HEK293 (cell line): ENCODE measurements around the gene MAP7D1.

Experiments
- CTCF ChIA-PET: fragments of 350-600 bp; formaldehyde crosslinking; extraction: SDS; loops from one replicate; lab custom pipeline; 2021; ENCODE audit warnings: antibody characterized with exemption; lab: Yijun Ruan, JAX
- POLR2A ChIA-PET: fragments of 300-600 bp; formaldehyde crosslinking; extraction: SDS; loops from one replicate; lab custom pipeline; 2020; ENCODE audit warnings: antibody characterized with exemption, inconsistent platforms; lab: Yijun Ruan, JAX
- H3K27ac ChIP-seq: fragments of 200-500 bp; sonication (Bioruptor generic); 2 replicates; pipeline ENCODE4 v1.5.1; 2014; ENCODE audit warnings: low read depth, low read length, control low read depth, inconsistent platforms; ENCODE audit errors: extremely low read depth
- H3K36me3 ChIP-seq, 2 experiments: fragments of 200-500 bp in 1 of 2; sonication (Bioruptor generic) in 1 of 2; 1 replicate in 1 of 2; 2 replicates in 1 of 2; pipeline ENCODE4 v1.5.1; 2014 to 2017; ENCODE audit warnings: inconsistent platforms in 2 of 2, low read length in 2 of 2; ENCODE audit not compliant: control insufficient read depth in 2 of 2, insufficient read depth in 1 of 2
- H3K4me1 ChIP-seq: fragments of 200-500 bp; sonication (Bioruptor generic); 2 replicates; pipeline ENCODE4 v1.5.1; 2014; ENCODE audit warnings: mild to moderate bottlenecking, low read length, inconsistent platforms; ENCODE audit not compliant: control insufficient read depth, insufficient read depth
- H3K4me3 ChIP-seq: 2 replicates; pipeline ENCODE4 v1.5.1; 2011; ENCODE audit warnings: low read depth, mild to moderate bottlenecking, control low read depth, low read length, moderate library complexity
- H3K9me3 ChIP-seq: fragments of 200-500 bp; sonication (Bioruptor generic); 2 replicates; pipeline ENCODE4 v1.5.1; 2014; ENCODE audit warnings: low read depth, low read length, inconsistent platforms; ENCODE audit not compliant: control insufficient read depth, insufficient read depth
- FEZF1 ChIP-seq: fragments of 450-650 bp; formaldehyde crosslinking; IDR thresholded peaks from 2 replicates; pipeline ENCODE4 v1.5.1; 2016; ENCODE audit warnings: missing biosample characterization, missing genetic modification characterization
- GFI1B ChIP-seq: fragments of 450-650 bp; formaldehyde crosslinking; IDR thresholded peaks from 2 replicates; pipeline ENCODE4 v1.5.1; 2016; ENCODE audit warnings: missing biosample characterization, missing genetic modification characterization
- HOXD13 ChIP-seq: sonication (generic); formaldehyde crosslinking; IDR thresholded peaks from 2 replicates; pipeline ENCODE4 v1.8.0; 2022; ENCODE audit warnings: missing genetic modification reagents, borderline replicate concordance
- KLF9 ChIP-seq: fragments of 450-650 bp; formaldehyde crosslinking; IDR thresholded peaks from 2 replicates; pipeline ENCODE4 v1.5.1; 2016; ENCODE audit warnings: missing biosample characterization, missing genetic modification characterization, low read depth
- PRDM1 ChIP-seq: fragments of 450-650 bp; formaldehyde crosslinking; IDR thresholded peaks from 2 replicates; pipeline ENCODE4; 2016; ENCODE audit warnings: missing biosample characterization, missing genetic modification characterization
- WT1 ChIP-seq: fragments of 450-650 bp; formaldehyde crosslinking; IDR thresholded peaks from 2 replicates; pipeline ENCODE4 v1.5.1; 2016; ENCODE audit warnings: missing biosample characterization, missing genetic modification characterization
- YY1 ChIP-seq: fragments of 450-650 bp; formaldehyde crosslinking; IDR thresholded peaks from 2 replicates; pipeline ENCODE4 v1.5.1; 2018; ENCODE audit warnings: missing biosample characterization, missing genetic modification characterization
- ZNF2 ChIP-seq: fragments of 450-650 bp; formaldehyde crosslinking; IDR thresholded peaks from 2 replicates; pipeline ENCODE4 v1.5.1; 2016; ENCODE audit warnings: missing biosample characterization, missing genetic modification characterization
- ZNF214 ChIP-seq: fragments of 450-650 bp; formaldehyde crosslinking; IDR thresholded peaks from 2 replicates; pipeline ENCODE4 v1.5.1; 2017; ENCODE audit warnings: missing biosample characterization, mild to moderate bottlenecking, missing genetic modification characterization, borderline replicate concordance
- ZNF350 ChIP-seq: fragments of 450-650 bp; formaldehyde crosslinking; IDR thresholded peaks from 2 replicates; pipeline ENCODE4 v1.5.0; 2017; ENCODE audit warnings: missing biosample characterization, mild to moderate bottlenecking, missing genetic modification characterization
- ZNF544 ChIP-seq: fragments of 450-650 bp; formaldehyde crosslinking; IDR thresholded peaks from 2 replicates; pipeline ENCODE4 v1.5.0; 2017; ENCODE audit warnings: missing biosample characterization, missing genetic modification characterization
- ZNF600 ChIP-seq: fragments of 450-650 bp; formaldehyde crosslinking; IDR thresholded peaks from 2 replicates; pipeline ENCODE4 v1.5.1; 2016; ENCODE audit warnings: missing biosample characterization, missing genetic modification characterization
- ZNF707 ChIP-seq: fragments of 450-650 bp; formaldehyde crosslinking; IDR thresholded peaks from 2 replicates; pipeline ENCODE4 v1.5.1; 2016; ENCODE audit warnings: missing biosample characterization, missing genetic modification characterization
- ZNF768 ChIP-seq: fragments of 450-650 bp; formaldehyde crosslinking; IDR thresholded peaks from 2 replicates; pipeline ENCODE4 v1.5.1; 2018; ENCODE audit warnings: missing biosample characterization, mild to moderate bottlenecking, missing genetic modification characterization
- ZNF776 ChIP-seq: fragments of 450-650 bp; formaldehyde crosslinking; IDR thresholded peaks from 2 replicates; pipeline ENCODE4 v1.5.0; 2017; ENCODE audit warnings: missing biosample characterization, missing genetic modification characterization, borderline replicate concordance
- TF ChIP-seq, protein P1 (sequence below): fragments of 450-650 bp; formaldehyde crosslinking; IDR thresholded peaks from 2 replicates; pipeline ENCODE4 v1.5.0; 2017; ENCODE audit warnings: missing biosample characterization, missing genetic modification characterization, borderline replicate concordance
- TF ChIP-seq, protein P2 (sequence below): fragments of 450-650 bp; formaldehyde crosslinking; IDR thresholded peaks from 2 replicates; pipeline ENCODE4 v1.5.1; 2016; ENCODE audit warnings: missing biosample characterization, missing genetic modification characterization
- TF ChIP-seq, protein P3 (sequence below): fragments of 450-650 bp; formaldehyde crosslinking; IDR thresholded peaks from 2 replicates; pipeline ENCODE4 v1.5.1; 2016; ENCODE audit warnings: missing biosample characterization, missing genetic modification characterization
- TF ChIP-seq, protein P4 (sequence below): fragments of 450-650 bp; formaldehyde crosslinking; IDR thresholded peaks from 2 replicates; pipeline ENCODE4 v1.5.1; 2016; ENCODE audit warnings: missing biosample characterization, missing genetic modification characterization
- TF ChIP-seq, protein P5 (sequence below): fragments of 450-650 bp; formaldehyde crosslinking; IDR thresholded peaks from 2 replicates; pipeline ENCODE4 v1.5.1; 2016; ENCODE audit warnings: missing biosample characterization, missing genetic modification characterization

Gene MAP7D1

DNA sequence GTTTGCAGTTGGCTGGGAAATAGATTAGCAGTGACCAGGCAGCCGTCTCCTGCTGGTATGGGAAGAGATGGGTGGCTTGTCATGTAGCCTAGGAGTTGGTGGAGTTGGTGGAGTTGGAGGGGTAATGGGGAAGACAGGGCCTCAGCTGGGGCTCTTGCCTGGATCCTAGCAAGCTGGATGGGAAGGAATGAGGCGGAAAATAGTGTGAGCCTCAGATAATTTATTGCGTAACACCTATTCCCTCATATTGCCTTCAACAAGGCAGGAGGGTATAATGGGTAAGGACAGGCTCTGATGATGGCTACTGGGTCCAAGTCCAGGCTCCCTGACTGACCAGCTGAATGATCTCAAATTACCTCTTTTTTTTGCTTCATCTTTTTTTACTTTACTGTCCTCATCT lies 12.6 kb downstream of the MAP7D1 start:
- ChIA-PET POLR2A (interaction anchor here (0.5 to 1.3 kb wide), 2 partner anchors 12 to 43 kb away, joined by 4 to 7 read pairs; no protein-coding TSS in a partner anchor), CTCF (interaction anchor here (0.8 to 2.6 kb wide), 2 partner anchors 19 kb away, joined by 4 to 14 read pairs; no protein-coding TSS in a partner anchor)
- TF ChIP-seq, protein P1, sequence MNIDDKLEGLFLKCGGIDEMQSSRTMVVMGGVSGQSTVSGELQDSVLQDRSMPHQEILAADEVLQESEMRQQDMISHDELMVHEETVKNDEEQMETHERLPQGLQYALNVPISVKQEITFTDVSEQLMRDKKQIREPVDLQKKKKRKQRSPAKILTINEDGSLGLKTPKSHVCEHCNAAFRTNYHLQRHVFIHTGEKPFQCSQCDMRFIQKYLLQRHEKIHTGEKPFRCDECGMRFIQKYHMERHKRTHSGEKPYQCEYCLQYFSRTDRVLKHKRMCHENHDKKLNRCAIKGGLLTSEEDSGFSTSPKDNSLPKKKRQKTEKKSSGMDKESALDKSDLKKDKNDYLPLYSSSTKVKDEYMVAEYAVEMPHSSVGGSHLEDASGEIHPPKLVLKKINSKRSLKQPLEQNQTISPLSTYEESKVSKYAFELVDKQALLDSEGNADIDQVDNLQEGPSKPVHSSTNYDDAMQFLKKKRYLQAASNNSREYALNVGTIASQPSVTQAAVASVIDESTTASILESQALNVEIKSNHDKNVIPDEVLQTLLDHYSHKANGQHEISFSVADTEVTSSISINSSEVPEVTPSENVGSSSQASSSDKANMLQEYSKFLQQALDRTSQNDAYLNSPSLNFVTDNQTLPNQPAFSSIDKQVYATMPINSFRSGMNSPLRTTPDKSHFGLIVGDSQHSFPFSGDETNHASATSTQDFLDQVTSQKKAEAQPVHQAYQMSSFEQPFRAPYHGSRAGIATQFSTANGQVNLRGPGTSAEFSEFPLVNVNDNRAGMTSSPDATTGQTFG (tag by site-specific recombination), result no peak
- Histone ChIP-seq H3K4me3 (no peak overlapping the region), H3K4me1 (no peaks in the 10 kb centered on the region), H3K36me3 (peaks cover 3 to 75% of the 10 kb centered on the region in 2 experiments), H3K27ac (no peak overlapping the region), H3K9me3 (no peaks in the 10 kb centered on the region)

DNA sequence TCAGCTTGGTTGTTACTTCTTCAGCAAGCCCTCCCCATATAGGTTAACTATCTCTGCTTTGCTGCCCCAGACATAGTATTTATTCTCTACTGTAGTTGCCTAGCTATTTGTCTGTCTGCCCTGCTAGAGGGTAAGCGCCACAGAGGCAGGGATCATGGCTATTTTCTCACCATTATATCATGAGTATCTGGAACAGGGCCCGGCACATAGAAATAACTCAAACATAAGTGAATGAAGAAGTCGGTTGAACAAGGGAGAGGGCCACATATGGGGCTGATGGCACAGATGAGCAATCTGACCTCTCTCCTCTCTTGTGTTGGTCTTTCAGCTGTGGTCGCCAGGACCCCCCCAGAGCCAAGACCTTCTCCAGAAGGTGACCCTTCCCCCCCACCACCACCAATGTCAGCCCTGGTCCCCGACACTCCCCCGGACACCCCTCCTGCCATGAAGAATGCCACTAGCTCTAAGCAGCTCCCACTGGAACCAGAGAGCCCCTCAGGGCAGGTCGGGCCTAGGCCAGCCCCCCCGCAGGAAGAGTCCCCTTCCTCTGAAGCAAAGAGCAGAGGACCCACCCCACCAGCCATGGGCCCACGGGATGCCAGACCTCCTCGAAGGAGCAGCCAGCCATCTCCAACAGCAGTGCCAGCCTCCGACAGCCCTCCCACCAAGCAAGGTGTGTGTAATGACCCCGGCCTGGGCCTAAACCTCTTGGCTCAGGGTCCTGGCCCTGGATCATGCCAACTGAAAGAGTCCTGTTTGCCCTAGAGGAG lies 14.9 kb downstream of the MAP7D1 start:
- ChIA-PET CTCF (interaction anchor here (0.9 to 2.6 kb wide), 2 partner anchors 17 to 21 kb away, joined by 3 to 14 read pairs; no protein-coding TSS in a partner anchor), POLR2A (interaction anchor here (0.6 to 2.0 kb wide), 4 partner anchors 9 to 120 kb away, joined by 3 to 7 read pairs (median 3); no protein-coding TSS in a partner anchor)
- Histone ChIP-seq H3K36me3 (peaks cover 6 to 89% of the 10 kb centered on the region in 2 experiments), H3K4me3 (no peak overlapping the region), H3K9me3 (no peaks in the 10 kb centered on the region), H3K27ac (no peak overlapping the region), H3K4me1 (no peaks in the 10 kb centered on the region)
- no peak for TF ChIP-seq ZNF600 (tag by site-specific recombination)
- TF ChIP-seq KLF9 (tag by site-specific recombination), result no peak
- TF ChIP-seq, protein P2, sequence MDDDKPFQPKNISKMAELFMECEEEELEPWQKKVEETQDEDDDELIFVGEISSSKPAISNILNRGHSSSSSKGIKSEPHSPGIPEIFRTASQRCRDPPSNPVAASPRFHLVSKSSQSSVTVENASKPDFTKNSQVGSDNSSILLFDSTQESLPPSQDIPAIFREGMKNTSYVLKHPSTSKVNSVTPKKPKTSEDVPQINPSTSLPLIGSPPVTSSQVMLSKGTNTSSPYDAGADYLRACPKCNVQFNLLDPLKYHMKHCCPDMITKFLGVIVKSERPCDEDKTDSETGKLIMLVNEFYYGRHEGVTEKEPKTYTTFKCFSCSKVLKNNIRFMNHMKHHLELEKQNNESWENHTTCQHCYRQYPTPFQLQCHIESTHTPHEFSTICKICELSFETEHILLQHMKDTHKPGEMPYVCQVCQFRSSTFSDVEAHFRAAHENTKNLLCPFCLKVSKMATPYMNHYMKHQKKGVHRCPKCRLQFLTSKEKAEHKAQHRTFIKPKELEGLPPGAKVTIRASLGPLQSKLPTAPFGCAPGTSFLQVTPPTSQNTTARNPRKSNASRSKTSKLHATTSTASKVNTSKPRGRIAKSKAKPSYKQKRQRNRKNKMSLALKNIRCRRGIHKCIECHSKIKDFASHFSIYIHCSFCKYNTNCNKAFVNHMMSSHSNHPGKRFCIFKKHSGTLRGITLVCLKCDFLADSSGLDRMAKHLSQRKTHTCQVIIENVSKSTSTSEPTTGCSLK (tag by site-specific recombination), result no peak
- no peak for TF ChIP-seq ZNF768 (tag by site-specific recombination)
- TF ChIP-seq GFI1B (tag by site-specific recombination), result no peak
- no peak for TF ChIP-seq ZNF776
- TF ChIP-seq, protein P3, sequence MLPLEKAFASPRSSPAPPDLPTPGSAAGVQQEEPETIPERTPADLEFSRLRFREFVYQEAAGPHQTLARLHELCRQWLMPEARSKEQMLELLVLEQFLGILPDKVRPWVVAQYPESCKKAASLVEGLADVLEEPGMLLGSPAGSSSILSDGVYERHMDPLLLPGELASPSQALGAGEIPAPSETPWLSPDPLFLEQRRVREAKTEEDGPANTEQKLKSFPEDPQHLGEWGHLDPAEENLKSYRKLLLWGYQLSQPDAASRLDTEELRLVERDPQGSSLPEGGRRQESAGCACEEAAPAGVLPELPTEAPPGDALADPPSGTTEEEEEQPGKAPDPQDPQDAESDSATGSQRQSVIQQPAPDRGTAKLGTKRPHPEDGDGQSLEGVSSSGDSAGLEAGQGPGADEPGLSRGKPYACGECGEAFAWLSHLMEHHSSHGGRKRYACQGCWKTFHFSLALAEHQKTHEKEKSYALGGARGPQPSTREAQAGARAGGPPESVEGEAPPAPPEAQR (tag by site-specific recombination), result no peak
- TF ChIP-seq ZNF350 (tag by site-specific recombination), result no peak
- no peak for TF ChIP-seq HOXD13
- no peak for TF ChIP-seq ZNF2 (tag by site-specific recombination)
- TF ChIP-seq WT1, result no peak
- TF ChIP-seq ZNF544 (tag by site-specific recombination), result no peak
- TF ChIP-seq, protein P4, sequence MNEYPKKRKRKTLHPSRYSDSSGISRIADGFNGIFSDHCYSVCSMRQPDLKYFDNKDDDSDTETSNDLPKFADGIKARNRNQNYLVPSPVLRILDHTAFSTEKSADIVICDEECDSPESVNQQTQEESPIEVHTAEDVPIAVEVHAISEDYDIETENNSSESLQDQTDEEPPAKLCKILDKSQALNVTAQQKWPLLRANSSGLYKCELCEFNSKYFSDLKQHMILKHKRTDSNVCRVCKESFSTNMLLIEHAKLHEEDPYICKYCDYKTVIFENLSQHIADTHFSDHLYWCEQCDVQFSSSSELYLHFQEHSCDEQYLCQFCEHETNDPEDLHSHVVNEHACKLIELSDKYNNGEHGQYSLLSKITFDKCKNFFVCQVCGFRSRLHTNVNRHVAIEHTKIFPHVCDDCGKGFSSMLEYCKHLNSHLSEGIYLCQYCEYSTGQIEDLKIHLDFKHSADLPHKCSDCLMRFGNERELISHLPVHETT (tag by site-specific recombination), result no peak
- no peak for TF ChIP-seq ZNF214 (tag by site-specific recombination)
- TF ChIP-seq, protein P5, sequence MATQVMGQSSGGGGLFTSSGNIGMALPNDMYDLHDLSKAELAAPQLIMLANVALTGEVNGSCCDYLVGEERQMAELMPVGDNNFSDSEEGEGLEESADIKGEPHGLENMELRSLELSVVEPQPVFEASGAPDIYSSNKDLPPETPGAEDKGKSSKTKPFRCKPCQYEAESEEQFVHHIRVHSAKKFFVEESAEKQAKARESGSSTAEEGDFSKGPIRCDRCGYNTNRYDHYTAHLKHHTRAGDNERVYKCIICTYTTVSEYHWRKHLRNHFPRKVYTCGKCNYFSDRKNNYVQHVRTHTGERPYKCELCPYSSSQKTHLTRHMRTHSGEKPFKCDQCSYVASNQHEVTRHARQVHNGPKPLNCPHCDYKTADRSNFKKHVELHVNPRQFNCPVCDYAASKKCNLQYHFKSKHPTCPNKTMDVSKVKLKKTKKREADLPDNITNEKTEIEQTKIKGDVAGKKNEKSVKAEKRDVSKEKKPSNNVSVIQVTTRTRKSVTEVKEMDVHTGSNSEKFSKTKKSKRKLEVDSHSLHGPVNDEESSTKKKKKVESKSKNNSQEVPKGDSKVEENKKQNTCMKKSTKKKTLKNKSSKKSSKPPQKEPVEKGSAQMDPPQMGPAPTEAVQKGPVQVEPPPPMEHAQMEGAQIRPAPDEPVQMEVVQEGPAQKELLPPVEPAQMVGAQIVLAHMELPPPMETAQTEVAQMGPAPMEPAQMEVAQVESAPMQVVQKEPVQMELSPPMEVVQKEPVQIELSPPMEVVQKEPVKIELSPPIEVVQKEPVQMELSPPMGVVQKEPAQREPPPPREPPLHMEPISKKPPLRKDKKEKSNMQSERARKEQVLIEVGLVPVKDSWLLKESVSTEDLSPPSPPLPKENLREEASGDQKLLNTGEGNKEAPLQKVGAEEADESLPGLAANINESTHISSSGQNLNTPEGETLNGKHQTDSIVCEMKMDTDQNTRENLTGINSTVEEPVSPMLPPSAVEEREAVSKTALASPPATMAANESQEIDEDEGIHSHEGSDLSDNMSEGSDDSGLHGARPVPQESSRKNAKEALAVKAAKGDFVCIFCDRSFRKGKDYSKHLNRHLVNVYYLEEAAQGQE (tag by site-specific recombination), result no peak
- no peak for TF ChIP-seq FEZF1
- no peak for TF ChIP-seq YY1 (tag by site-specific recombination)
- no peak for TF ChIP-seq PRDM1 (tag by site-specific recombination)
- TF ChIP-seq ZNF707 (tag by site-specific recombination), result no peak
